Body of pancreas (tissue), 4 donors: ENCODE results near the gene SAP130.

ENCODE experiments used
- CTCF ChIP-seq, 7 experiments: fragments of 450-650 bp in 4 of 7; fragments of 200-600 bp in 3 of 7; sonication (generic) in 3 of 7; IDR thresholded peaks; one replicate each; pipeline ENCODE4 v1.5.1; 2016 to 2019; ENCODE audit warnings: antibody characterized with exemption in 7 of 7
- POLR2A ChIP-seq, 3 donors: fragments of 450-650 bp; IDR thresholded peaks; one replicate each; pipeline ENCODE4 v1.6.1; 2016; ENCODE audit warnings: antibody characterized with exemption in 3 of 3, mild to moderate bottlenecking in 2 of 3

GRCh38 chr2:127910415-127910814, 117.4 kb downstream of the SAP130 start:
- no peak for TF ChIP-seq CTCF (IDR thresholded peaks at IDR 0.05)
- TF ChIP-seq POLR2A (IDR thresholded peaks at IDR 0.05) = no peak
